WTC11 (cell line): ENCODE data around the gene LAMTOR1.

Experiments used
- CBFB ChIP-seq: sonication (generic); formaldehyde crosslinking; IDR thresholded peaks from 2 replicates; pipeline ENCODE4 v1.8.1; 2022; ENCODE audit warnings: mild to moderate bottlenecking, low read depth, missing genetic modification reagents
- GABPB1 ChIP-seq: sonication (generic); formaldehyde crosslinking; IDR thresholded peaks from 2 replicates; pipeline ENCODE4 v1.8.1; 2023; ENCODE audit warnings: mild to moderate bottlenecking, missing genetic modification reagents
- IRF2 ChIP-seq: sonication (generic); formaldehyde crosslinking; IDR thresholded peaks from 2 replicates; pipeline ENCODE4 v1.8.0; 2022; ENCODE audit warnings: low read depth, missing genetic modification reagents, borderline replicate concordance
- JUN ChIP-seq: sonication (generic); formaldehyde crosslinking; IDR thresholded peaks from 2 replicates; pipeline ENCODE4 v1.8.0; 2023; ENCODE audit warnings: mild to moderate bottlenecking, missing genetic modification reagents
- NR2C2 ChIP-seq: sonication (generic); formaldehyde crosslinking; IDR thresholded peaks from 2 replicates; pipeline ENCODE4 v1.8.0; 2022; ENCODE audit warnings: mild to moderate bottlenecking, missing genetic modification reagents
- RELA ChIP-seq: sonication (generic); formaldehyde crosslinking; IDR thresholded peaks from 2 replicates; pipeline ENCODE4 v1.8.1; 2022; ENCODE audit warnings: missing genetic modification reagents, mild to moderate bottlenecking, borderline replicate concordance
- SP1 ChIP-seq: sonication (generic); formaldehyde crosslinking; conservative IDR thresholded peaks from 2 replicates; pipeline ENCODE4 v1.8.1; 2022; ENCODE audit warnings: missing genetic modification reagents
- ZNF512 ChIP-seq: sonication (generic); formaldehyde crosslinking; IDR thresholded peaks from 2 replicates; pipeline ENCODE4 v1.8.1; 2022; ENCODE audit warnings: missing genetic modification reagents, borderline replicate concordance
- TF ChIP-seq, protein P1 (sequence below): fragments of 200-600 bp; IDR thresholded peaks from 2 replicates; pipeline ENCODE4 v1.8.0; 2022; ENCODE audit warnings: antibody characterized with exemption
- TF ChIP-seq, protein P2 (sequence below): sonication (generic); formaldehyde crosslinking; IDR thresholded peaks from 2 replicates; pipeline ENCODE4 v1.8.0; 2022; ENCODE audit warnings: mild to moderate bottlenecking, missing genetic modification reagents

- no peak for TF ChIP-seq NR2C2 (CRISPR knock-in tag)
- no peak for TF ChIP-seq IRF2
- no peak for TF ChIP-seq RELA (CRISPR knock-in tag)
- TF ChIP-seq, protein P1, sequence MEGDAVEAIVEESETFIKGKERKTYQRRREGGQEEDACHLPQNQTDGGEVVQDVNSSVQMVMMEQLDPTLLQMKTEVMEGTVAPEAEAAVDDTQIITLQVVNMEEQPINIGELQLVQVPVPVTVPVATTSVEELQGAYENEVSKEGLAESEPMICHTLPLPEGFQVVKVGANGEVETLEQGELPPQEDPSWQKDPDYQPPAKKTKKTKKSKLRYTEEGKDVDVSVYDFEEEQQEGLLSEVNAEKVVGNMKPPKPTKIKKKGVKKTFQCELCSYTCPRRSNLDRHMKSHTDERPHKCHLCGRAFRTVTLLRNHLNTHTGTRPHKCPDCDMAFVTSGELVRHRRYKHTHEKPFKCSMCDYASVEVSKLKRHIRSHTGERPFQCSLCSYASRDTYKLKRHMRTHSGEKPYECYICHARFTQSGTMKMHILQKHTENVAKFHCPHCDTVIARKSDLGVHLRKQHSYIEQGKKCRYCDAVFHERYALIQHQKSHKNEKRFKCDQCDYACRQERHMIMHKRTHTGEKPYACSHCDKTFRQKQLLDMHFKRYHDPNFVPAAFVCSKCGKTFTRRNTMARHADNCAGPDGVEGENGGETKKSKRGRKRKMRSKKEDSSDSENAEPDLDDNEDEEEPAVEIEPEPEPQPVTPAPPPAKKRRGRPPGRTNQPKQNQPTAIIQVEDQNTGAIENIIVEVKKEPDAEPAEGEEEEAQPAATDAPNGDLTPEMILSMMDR, result no peak
- no peak for TF ChIP-seq JUN (CRISPR knock-in tag)
- TF ChIP-seq SP1 (CRISPR knock-in tag), result no peak
- TF ChIP-seq ZNF512, result no peak
- TF ChIP-seq CBFB (CRISPR knock-in tag), result no peak
- no peak for TF ChIP-seq GABPB1 (CRISPR knock-in tag)
- TF ChIP-seq, protein P2, sequence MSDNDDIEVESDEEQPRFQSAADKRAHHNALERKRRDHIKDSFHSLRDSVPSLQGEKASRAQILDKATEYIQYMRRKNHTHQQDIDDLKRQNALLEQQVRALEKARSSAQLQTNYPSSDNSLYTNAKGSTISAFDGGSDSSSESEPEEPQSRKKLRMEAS, result no peak
These were observed 19.5 kb upstream of the LAMTOR1 start for GRCh38 chr11:72122607-72123006.
